A673 (cell line): ENCODE data around the gene PREX1. TPM values are rescaled to one million over a fixed set of nuclear protein-coding genes. Genes with fewer than 3 reads are reported as not detected.

ENCODE experiments used
- BruUV-seq: library from RNA; stranded (reverse); fragments of 400-500 nt; replicated peaks from 2 replicates; lab custom pipeline; 2021; lab: Mats Ljungman, UMichigan
- CTCF ChIA-PET: fragments of 300-600 bp; sonication (Branson Sonifier 250); formaldehyde crosslinking; loops from one replicate; lab custom pipeline; 2022; ENCODE audit warnings: antibody characterized with exemption; lab: Charles Lee
- POLR2A ChIA-PET: fragments of 300-600 bp; sonication (Branson Sonifier 250); formaldehyde crosslinking; loops from one replicate; lab custom pipeline; 2022; ENCODE audit warnings: antibody characterized with exemption; ENCODE audit not compliant: low non-redundant PET; lab: Charles Lee
- DNase-seq: peaks from one replicate; pipeline ENCODE4 v3.0.0-alpha.2; 2015; ENCODE audit warnings: low spot score
- H3K27ac ChIP-seq: fragments of 200-600 bp; sonication (generic); 2 replicates; pipeline ENCODE4 v1.5.1; 2016; ENCODE audit warnings: mixed run types, low read depth, mild to moderate bottlenecking, mixed read lengths, antibody characterized with exemption, low read length; ENCODE audit not compliant: poor library complexity, severe bottlenecking
- H3K27me3 ChIP-seq: fragments of 200-600 bp; sonication (generic); replicated peaks from 2 replicates; pipeline ENCODE4 v1.6.1; 2017; ENCODE audit warnings: mixed run types, low read depth, mild to moderate bottlenecking, mixed read lengths, antibody characterized with exemption, low read length; ENCODE audit not compliant: insufficient read depth, poor library complexity
- H3K36me3 ChIP-seq: fragments of 200-600 bp; sonication (generic); 2 replicates; pipeline ENCODE4 v1.6.1; 2016; ENCODE audit warnings: mixed run types, mild to moderate bottlenecking, mixed read lengths, antibody characterized with exemption, low read length; ENCODE audit not compliant: insufficient read depth, poor library complexity, severe bottlenecking
- H3K4me1 ChIP-seq: fragments of 200-600 bp; sonication (generic); 2 replicates; pipeline ENCODE4 v1.6.1; 2017; ENCODE audit warnings: mixed run types, mild to moderate bottlenecking, mixed read lengths, antibody characterized with exemption, low read length; ENCODE audit not compliant: insufficient read depth, poor library complexity, severe bottlenecking
- H3K4me3 ChIP-seq: fragments of 200-600 bp; sonication (generic); 2 replicates; pipeline ENCODE4 v1.5.1; 2016; ENCODE audit warnings: low read depth, mixed run types, mild to moderate bottlenecking, mixed read lengths, low read length; ENCODE audit not compliant: poor library complexity, severe bottlenecking
- H3K9me3 ChIP-seq: fragments of 200-600 bp; sonication (generic); 2 replicates; pipeline ENCODE4 v1.6.1; 2016; ENCODE audit warnings: mixed run types, low read depth, mild to moderate bottlenecking, mixed read lengths, antibody characterized with exemption, low read length; ENCODE audit not compliant: poor library complexity, severe bottlenecking
- EZH2 ChIP-seq: fragments of 200-600 bp; sonication (generic); IDR thresholded peaks from 2 replicates; pipeline ENCODE4 v1.6.1; 2017; ENCODE audit warnings: borderline replicate concordance, low read depth, mild to moderate bottlenecking, mixed read lengths, antibody characterized with exemption, low read length; ENCODE audit not compliant: poor library complexity, severe bottlenecking
- intact Hi-C: fragments of 100-400 bp; cut with micrococcal nuclease; formaldehyde crosslinking; loops from one replicate; pipeline ENCODE4 v1.10.0; 2022; ENCODE audit not compliant: unreplicated experiment
- total RNA-seq: library from RNA; stranded (reverse); gene quantifications from 2 replicates; pipeline ENCODE4 v1.2.3, GENCODE V29; 2021
- TF ChIP-seq, protein P1 (sequence below): fragments of 300-800, 200-600 bp; sonication (generic); conservative IDR thresholded peaks from 2 replicates; pipeline ENCODE4 v1.5.1; 2017; ENCODE audit warnings: low read depth, mild to moderate bottlenecking, antibody characterized with exemption, low read length, moderate library complexity, mixed read lengths

PREX1 gene
- total RNA-seq, 1 experiment from 2014 or later = 145 TPM

DNA sequence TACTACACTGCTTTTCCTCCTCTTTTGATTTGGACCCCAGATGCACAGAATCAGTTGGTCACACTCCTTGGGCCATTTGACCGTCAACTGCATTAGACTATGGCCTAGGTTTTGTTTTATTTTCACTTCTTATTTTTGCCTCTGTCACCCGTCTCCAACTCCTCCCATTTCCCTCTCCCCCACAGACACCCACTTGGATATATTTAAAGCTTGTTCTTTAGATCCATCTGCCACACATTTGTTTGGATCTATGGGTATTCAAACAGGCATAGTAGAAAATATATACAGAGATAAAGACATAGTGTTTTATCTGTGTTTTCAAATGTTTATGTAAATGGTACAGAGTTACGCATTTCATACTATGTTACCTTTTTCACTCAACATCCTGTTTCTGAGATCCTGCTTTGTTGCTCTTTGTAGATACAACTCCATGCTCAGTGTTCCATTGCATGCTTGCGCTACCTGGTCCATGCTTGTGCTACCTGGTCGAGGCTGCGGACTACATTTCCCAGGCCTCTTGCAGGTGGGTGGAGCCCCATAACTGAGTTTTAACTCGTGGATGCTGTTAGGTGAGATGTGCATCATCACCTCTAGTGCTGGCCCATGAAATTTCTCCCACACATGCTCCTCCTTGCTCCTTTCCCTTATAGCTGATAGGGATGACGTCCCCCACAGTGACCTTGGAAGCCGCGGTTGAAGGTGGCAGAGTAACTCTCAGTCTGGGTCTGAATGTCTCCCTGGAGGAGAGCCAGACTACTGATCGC, 11.5 kb upstream of the PREX1 start:
- BruUV-seq = no TSS peak
- CTCF ChIA-PET = no interaction called here

DNA sequence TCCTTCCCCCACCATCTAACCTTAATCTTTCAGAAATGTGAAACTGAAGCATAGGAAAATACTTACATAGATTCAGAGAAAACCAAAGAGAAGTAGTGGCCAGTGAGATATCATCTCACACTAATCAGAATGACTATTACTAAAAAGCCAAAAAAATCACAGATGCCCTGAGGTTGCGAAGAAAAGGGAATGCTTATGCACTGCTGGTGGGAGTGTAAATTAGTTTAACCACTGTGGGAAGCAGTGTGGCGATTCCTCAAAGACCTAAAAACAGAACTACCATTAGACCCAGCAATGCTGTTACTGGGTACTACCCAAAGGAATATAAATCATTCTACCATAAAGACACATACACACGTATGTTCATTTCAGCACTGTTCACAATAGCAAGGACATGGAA, 9.2 kb upstream of the PREX1 start:
- TF ChIP-seq, protein P1, sequence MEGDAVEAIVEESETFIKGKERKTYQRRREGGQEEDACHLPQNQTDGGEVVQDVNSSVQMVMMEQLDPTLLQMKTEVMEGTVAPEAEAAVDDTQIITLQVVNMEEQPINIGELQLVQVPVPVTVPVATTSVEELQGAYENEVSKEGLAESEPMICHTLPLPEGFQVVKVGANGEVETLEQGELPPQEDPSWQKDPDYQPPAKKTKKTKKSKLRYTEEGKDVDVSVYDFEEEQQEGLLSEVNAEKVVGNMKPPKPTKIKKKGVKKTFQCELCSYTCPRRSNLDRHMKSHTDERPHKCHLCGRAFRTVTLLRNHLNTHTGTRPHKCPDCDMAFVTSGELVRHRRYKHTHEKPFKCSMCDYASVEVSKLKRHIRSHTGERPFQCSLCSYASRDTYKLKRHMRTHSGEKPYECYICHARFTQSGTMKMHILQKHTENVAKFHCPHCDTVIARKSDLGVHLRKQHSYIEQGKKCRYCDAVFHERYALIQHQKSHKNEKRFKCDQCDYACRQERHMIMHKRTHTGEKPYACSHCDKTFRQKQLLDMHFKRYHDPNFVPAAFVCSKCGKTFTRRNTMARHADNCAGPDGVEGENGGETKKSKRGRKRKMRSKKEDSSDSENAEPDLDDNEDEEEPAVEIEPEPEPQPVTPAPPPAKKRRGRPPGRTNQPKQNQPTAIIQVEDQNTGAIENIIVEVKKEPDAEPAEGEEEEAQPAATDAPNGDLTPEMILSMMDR = no peak
- no peak for TF ChIP-seq EZH2
- intact Hi-C loops = no loop called here
- POLR2A ChIA-PET = no interaction called here
- Histone ChIP-seq H3K9me3 (no peaks in the 10 kb centered on the region), H3K4me3 (no peak overlapping the region), H3K27ac (no peak overlapping the region), H3K36me3 (no peaks in the 10 kb centered on the region), H3K4me1 (peaks cover 23% of the 10 kb centered on the region), H3K27me3 (no peaks in the 10 kb centered on the region)
- no peak for DNase-seq
- no TSS peak for BruUV-seq
- CTCF ChIA-PET = no interaction called here

More for the DNA sequence above, 11.5 kb upstream of the PREX1 start:
- Histone ChIP-seq H3K27me3 (no peaks in the 10 kb centered on the region), H3K4me3 (no peak overlapping the region), H3K27ac (no peak overlapping the region), H3K9me3 (no peaks in the 10 kb centered on the region), H3K36me3 (no peaks in the 10 kb centered on the region), H3K4me1 (peaks cover 19% of the 10 kb centered on the region)
- no peak for DNase-seq
- intact Hi-C loops = no loop called here
- POLR2A ChIA-PET = interaction anchor here (0.5 kb wide), 1 partner anchor 77 kb away, joined by 3 read pairs; no protein-coding TSS in a partner anchor
- no peak for TF ChIP-seq EZH2
- TF ChIP-seq, protein P1 = no peak

DNA sequence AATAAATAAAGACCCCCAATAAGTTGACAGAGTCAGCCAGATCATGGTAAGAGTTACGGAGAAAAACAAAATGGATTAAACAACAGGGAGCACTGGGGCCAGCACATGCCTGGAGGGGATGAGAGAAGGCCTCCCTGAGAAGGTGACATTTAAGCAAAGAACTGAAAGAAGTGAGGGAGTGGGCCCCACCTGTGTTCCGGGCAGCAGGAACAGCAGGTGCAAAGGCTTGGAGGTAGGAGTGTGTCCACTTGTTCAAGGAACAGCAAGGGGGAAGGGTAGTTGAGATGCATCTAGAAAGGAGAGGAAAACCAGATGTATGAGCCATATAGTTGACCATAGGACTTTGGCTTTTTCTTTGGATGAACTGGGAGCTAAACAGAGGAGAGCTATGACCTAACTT, 7.6 kb upstream of the PREX1 start:
- DNase-seq = no peak
- ChIA-PET CTCF (no interaction called here), POLR2A (no interaction called here)
- intact Hi-C loops = no loop called here
- H3K4me1 ChIP-seq = peaks cover 26% of the 10 kb centered on the region
- H3K27me3 ChIP-seq = no peaks in the 10 kb centered on the region
- H3K4me3 ChIP-seq = no peak overlapping the region
- no peaks in the 10 kb centered on the region for H3K36me3 ChIP-seq
- no peaks in the 10 kb centered on the region for H3K9me3 ChIP-seq
- no peak for TF ChIP-seq EZH2
- TF ChIP-seq, protein P1 = no peak
- BruUV-seq = no TSS peak
- H3K27ac ChIP-seq = no peak overlapping the region
